Effector memory CD8-positive, alpha-beta T cell (primary cell): ENCODE measurements around the gene EPHA1.

Experiments
- ATAC-seq: fragments of 150-1000 bp; cut with Tn5 transposase; replicated peaks from 2 replicates; pipeline ENCODE4 v1.10.0; 2021; ENCODE audit warnings: mild to moderate bottlenecking, moderate library complexity
- DNase-seq, 3 experiments: peaks; one replicate each; pipeline ENCODE4 v3.0.0; 2021
- H3K27ac Mint-ChIP-seq, 2 donors: one replicate each; pipeline ENCODE4 v1.8.0; 2022; ENCODE audit warnings: mild to moderate bottlenecking in 2 of 2, mixed read lengths in 2 of 2, moderate library complexity in 2 of 2
- H3K27me3 Mint-ChIP-seq, 2 donors: one replicate each; pipeline ENCODE4 v1.8.0; 2022; ENCODE audit warnings: mixed read lengths in 2 of 2
- H3K36me3 Mint-ChIP-seq: one replicate; pipeline ENCODE4 v1.8.0; 2022; ENCODE audit warnings: mild to moderate bottlenecking, moderate library complexity, mixed read lengths; ENCODE audit not compliant: insufficient read depth
- H3K4me1 Mint-ChIP-seq, 2 donors: one replicate each; pipeline ENCODE4 v1.8.0; 2022; ENCODE audit warnings: low read depth in 2 of 2, mixed read lengths in 2 of 2
- H3K4me3 Mint-ChIP-seq, 2 donors: one replicate each; pipeline ENCODE4 v1.8.0; 2022; ENCODE audit warnings: mild to moderate bottlenecking in 2 of 2, mixed read lengths in 2 of 2, moderate library complexity in 2 of 2
- H3K9me3 Mint-ChIP-seq, 2 donors: one replicate each; pipeline ENCODE4 v1.8.0; 2022; ENCODE audit warnings: mixed read lengths in 2 of 2

Gene EPHA1

DNA sequence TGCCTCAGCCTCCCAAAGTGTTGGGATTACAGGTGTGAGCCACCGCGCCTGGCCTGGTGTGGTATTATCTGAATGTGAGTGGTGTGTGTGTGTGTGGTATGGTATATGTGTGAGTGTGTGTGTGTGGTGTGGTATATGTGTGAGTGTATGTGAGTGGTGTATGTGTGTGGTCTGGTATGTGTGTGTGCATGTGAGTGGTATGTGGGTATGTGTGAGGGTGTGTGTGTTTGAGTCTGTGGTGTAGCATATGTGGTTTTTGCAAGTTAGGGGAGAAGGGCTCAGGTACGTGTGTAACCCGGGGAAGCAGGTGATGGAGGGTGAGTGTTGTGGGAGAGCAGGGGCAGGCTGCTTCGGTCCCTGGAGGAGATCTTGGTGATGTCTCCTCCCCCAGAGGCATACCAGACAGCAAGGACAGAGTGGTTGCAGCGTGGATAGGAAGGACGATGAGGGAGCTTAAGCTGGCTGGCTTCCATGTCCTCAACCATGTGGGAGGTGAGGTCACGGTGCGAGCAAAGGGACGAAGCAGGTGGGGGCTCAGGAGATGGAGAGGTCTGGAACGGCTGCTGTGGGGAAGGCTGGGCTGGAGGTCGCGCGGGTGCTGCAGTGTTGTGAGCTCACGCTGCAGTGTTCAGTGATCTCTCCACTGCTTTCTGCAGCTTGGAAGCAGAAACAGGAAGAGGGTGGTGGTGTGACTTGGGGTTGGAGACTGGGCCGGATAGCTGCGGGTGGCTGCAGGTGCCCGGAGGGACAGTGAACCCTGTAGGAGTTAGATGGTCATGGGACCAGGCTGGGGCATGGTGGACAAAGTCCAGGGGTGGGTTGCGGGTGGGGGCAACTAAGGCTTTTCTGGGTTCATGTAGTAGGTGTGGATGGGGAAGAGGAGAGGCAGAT, 22.5 kb downstream of the EPHA1 start:
- Mint-ChIP-seq H3K36me3 (peaks cover 23% of the 10 kb centered on the region), H3K9me3 (no peaks in the 10 kb centered on the region), H3K27ac (no peak overlapping the region), H3K4me1 (peaks cover 11 to 15% of the 10 kb centered on the region in 2 donors), H3K27me3 (no peaks in the 10 kb centered on the region), H3K4me3 (no peak overlapping the region)
- DNase-seq = peak; percentile 43 to 48 (median 43)
- ATAC-seq = peak; percentile 72

DNA sequence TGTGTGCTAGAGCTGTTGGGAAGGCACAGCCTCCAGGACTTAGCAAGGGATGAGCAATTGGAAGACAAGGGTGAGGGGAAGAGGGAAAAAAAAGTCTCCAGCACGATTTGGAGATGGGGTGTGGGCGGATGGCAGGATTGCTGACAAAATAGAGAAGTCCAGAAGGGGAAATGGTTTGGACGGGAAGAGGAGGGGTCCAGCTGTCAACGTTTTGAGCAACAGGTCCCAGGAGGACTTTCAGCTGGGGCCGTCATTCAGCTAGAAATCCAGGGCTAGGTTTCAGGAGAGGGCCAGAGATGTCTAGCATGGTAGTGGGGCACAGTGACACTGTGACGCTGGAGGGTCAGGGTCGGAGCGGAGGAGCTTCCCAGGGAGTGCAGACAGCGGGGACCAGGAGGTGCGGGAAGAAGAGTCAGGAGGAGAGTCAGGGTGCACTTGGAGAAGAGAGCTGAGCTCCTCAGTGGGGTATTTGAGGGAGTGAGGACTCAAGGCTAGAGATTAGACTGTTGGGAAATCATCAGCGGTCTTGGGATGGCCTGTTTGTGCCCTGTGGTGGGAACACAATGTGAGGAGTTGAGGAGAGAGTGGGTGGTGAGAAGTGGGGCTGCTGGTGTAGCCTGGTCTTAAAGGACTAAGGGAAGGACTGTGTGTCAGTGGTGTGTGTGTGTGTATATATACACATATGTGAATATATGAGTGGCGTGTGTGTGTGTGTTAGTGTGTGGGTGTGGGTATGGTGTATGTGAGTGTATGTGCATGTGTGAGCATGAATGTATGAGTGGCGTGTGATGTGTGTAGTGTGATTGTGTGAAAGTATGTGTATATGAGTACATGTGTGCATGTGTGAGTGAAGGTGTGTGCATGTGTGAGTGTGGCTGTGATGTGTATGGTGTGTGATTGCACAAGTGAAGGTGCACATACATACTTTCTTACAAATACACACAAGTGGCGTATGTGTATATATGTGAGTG, 23.7 kb downstream of the EPHA1 start:
- H3K27ac Mint-ChIP-seq = no peak overlapping the region
- no peak overlapping the region for H3K4me3 Mint-ChIP-seq
- peaks cover 16% of the 10 kb centered on the region for H3K36me3 Mint-ChIP-seq
- no peak for ATAC-seq
- peaks cover 11 to 15% of the 10 kb centered on the region in 2 donors for H3K4me1 Mint-ChIP-seq
- no peaks in the 10 kb centered on the region for H3K9me3 Mint-ChIP-seq
- no peak for DNase-seq
- H3K27me3 Mint-ChIP-seq = no peaks in the 10 kb centered on the region

DNA sequence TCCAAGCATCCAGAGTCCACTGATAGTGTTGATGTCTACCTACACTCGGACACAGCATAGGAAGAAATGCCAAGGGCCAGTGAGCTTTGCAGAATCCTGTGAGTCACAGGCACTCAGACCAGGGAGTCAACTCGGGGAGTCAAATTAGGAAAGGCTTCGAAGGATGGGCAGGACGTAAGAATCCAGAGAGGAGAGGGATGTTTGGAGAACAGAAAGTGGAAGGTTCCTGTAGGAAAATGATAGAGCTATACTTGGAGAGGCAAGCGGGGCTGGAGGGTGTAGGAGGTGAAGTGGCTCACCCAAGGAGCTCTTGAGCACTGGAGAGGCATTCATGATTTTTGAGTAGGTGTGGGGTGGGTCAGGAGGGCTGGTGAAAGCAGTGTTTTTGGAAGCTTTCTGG, 24.5 kb downstream of the EPHA1 start:
- no peaks in the 10 kb centered on the region for H3K27me3 Mint-ChIP-seq
- no peaks in the 10 kb centered on the region for H3K9me3 Mint-ChIP-seq
- H3K36me3 Mint-ChIP-seq = peaks cover 19% of the 10 kb centered on the region
- peaks cover 17 to 18% of the 10 kb centered on the region in 2 donors for H3K4me1 Mint-ChIP-seq
- ATAC-seq (no peak), DNase-seq (no peak)
- no peak overlapping the region for H3K27ac Mint-ChIP-seq
- H3K4me3 Mint-ChIP-seq = no peak overlapping the region

DNA sequence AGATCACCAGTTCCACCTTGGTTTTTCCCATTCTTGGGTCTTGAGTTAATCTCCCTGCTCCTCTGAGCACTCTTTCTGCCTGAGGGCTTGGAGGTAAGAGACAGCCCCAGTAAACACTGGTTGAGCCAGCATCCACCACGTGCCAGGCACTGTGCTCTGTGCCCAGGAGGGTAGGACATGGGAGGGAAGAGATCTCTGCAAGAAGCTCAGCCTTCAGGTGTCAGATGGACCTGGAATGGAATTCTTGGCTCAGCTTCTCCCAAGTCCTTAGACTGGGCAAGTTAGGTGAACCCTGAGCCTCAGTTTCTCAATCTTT, 25.1 kb downstream of the EPHA1 start:
- no peaks in the 10 kb centered on the region for H3K27me3 Mint-ChIP-seq
- ATAC-seq (no peak), DNase-seq (no peak)
- no peak overlapping the region for H3K4me3 Mint-ChIP-seq
- peaks cover 21 to 22% of the 10 kb centered on the region in 2 donors for H3K4me1 Mint-ChIP-seq
- no peak overlapping the region for H3K27ac Mint-ChIP-seq
- H3K36me3 Mint-ChIP-seq = peaks cover 19% of the 10 kb centered on the region
- H3K9me3 Mint-ChIP-seq = no peaks in the 10 kb centered on the region

DNA sequence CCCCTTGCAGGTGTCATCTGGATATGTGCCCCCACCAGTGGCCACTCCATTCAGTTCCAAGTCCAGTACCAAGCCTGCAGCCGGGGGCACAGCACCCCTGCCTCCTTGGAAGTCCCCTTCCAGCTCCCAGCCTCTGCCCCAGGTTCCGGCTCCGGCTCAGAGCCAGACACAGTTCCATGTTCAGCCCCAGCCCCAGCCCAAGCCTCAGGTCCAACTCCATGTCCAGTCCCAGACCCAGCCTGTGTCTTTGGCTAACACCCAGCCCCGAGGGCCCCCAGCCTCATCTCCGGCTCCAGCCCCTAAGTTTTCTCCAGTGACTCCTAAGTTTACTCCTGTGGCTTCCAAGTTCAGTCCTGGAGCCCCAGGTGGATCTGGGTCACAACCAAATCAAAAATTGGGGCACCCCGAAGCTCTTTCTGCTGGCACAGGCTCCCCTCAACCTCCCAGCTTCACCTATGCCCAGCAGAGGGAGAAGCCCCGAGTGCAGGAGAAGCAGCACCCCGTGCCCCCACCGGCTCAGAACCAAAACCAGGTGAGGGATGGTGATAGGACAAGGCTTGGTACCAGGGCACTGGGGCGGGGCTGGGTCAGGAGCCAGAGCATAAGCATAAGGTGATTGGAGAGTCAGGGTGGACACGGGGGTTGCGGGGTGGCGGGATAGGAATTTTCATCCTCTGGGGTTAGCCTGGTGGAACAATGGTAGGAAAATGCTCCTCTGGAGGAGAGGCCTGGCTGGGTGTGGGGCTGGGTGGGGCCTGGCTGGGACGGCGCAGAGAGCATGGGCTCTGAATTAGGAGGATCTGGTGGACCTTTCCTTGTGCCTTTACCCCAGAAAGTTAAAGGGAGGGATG, 25.6 kb downstream of the EPHA1 start:
- DNase-seq = no peak
- Mint-ChIP-seq H3K9me3 (no peaks in the 10 kb centered on the region), H3K27ac (peak overlapping the region; percentile 29 to 66), H3K36me3 (peaks cover 17% of the 10 kb centered on the region), H3K4me1 (peaks cover 27 to 28% of the 10 kb centered on the region in 2 donors), H3K4me3 (no peak overlapping the region), H3K27me3 (no peaks in the 10 kb centered on the region)
- no peak for ATAC-seq

DNA sequence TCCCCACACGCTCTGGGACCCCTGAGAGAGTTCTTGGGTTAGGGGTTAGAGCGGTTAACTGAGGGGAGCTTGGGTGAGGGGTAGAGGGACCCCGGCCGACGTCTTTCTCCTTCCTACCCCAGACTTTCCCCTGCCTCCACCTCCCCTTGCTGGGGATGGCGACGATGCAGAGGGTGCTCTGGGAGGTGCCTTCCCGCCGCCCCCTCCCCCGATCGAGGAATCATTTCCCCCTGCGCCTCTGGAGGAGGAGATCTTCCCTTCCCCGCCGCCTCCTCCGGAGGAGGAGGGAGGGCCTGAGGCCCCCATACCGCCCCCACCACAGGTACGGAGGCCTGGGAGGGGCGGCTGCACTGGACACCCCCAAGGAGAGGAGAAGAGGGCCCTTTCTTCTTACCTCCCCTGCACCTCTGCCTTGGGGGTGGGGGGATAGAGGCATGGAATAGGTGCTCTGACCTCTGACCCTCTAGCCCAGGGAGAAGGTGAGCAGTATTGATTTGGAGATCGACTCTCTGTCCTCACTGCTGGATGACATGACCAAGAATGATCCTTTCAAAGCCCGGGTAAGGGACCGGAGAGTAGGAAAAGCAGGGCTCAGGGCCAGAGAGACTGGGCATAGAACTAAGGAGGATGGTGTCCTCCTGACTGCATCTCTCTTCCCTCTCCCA, 26.4 kb downstream of the EPHA1 start:
- Mint-ChIP-seq H3K27ac (peak overlapping the region; percentile 47 to 66), H3K36me3 (peaks cover 11% of the 10 kb centered on the region), H3K4me1 (peaks cover 30 to 31% of the 10 kb centered on the region in 2 donors), H3K9me3 (no peaks in the 10 kb centered on the region), H3K4me3 (no peak overlapping the region), H3K27me3 (no peaks in the 10 kb centered on the region)
- DNase-seq = no peak
- no peak for ATAC-seq

DNA sequence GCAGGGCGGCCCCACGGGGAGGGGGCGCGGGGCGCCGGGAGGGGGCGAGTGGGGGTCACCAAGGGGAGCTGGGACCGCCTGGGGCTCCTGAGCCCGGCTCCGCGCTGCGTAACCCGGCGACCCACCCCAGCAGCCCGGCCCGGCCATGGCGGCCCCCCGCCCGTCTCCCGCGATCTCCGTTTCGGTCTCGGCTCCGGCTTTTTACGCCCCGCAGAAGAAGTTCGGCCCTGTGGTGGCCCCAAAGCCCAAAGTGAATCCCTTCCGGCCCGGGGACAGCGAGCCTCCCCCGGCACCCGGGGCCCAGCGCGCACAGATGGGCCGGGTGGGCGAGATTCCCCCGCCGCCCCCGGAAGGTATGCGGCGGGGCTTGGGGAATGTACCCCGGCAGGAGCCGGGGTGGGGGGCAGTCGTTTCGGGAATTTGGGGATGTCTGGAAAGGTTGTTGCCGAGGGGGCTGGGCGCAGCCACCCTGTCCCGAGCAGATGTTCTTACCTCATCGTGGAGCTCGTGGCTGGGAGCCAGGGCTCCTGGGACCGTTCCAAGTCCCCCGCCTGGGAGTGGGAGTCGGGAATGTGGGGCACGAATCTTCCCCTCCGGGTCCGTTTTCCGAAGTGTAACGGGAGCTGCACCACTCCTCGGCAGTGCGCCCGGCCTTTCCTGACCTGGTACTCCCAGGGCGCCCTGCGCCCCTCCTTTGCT, 27.1 kb downstream of the EPHA1 start:
- no peaks in the 10 kb centered on the region for H3K27me3 Mint-ChIP-seq
- DNase-seq = no peak
- peak overlapping the region in 1 of 2 donors; percentile 97 for H3K4me3 Mint-ChIP-seq

DNA sequence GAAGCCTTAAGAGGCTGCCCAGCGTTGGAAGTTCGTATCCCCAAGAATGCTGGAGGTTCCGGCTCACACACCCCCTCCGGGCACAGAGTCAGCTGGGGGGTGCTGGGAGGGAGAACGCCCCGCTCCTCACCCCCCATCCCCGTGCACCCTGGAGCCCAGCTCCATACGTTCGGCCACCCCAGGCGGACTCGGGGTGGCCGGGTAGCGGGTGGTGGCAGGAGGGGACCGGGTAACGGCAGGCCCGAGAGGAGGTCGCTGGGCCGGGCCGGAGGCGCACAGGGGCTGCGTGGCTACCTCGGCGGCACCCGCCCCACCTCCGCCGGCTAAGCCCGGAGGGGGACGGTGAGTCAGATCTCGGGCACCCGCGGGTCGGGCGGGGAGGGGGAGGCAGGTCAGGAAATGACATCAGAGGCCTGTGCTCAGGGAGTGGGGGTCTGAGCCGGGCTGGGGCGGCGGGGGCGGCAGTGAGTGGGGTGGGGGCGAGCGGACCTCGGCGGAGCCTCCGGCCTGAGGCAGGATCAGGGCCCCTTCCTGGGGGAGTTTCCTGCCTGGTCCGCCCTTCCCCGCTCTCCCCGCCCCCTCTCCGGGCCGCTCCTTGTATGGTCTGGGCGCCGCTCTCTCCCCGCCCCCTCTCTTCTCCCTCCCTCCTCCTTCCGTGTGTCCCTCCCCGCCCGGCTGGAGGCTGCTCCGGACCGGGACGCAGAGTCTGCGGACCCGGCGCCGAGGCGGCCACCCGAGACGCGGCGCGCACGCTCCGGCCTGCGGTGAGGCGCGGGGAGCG, 27.8 kb downstream of the EPHA1 start, which contains the start of gene ZYX:
Gene ZYX (plus strand): TSS at position 700 of the 781 bp plus-strand sequence. CDS start 227 bp downstream, outside the sequence.
- Mint-ChIP-seq H3K36me3 (peaks cover 13% of the 10 kb centered on the region), H3K9me3 (no peaks in the 10 kb centered on the region), H3K4me3 (peak within 1 kb of the TSS in 1 of 2 donors; percentile 97), H3K4me1 (peaks cover 45% of the 10 kb centered on the region in 2 donors), H3K27ac (peak within 1 kb of the TSS; percentile 97), H3K27me3 (no peaks in the 10 kb centered on the region)
- ATAC-seq (peak; percentile 76), DNase-seq (peak; percentile 80 to 84 (median 84))

More for the DNA sequence above, 27.1 kb downstream of the EPHA1 start:
- Mint-ChIP-seq H3K9me3 (no peaks in the 10 kb centered on the region), H3K36me3 (peaks cover 13% of the 10 kb centered on the region), H3K27ac (peak overlapping the region in 1 of 2 donors; percentile 47), H3K4me1 (peaks cover 37 to 38% of the 10 kb centered on the region in 2 donors)
- no peak for ATAC-seq

DNA sequence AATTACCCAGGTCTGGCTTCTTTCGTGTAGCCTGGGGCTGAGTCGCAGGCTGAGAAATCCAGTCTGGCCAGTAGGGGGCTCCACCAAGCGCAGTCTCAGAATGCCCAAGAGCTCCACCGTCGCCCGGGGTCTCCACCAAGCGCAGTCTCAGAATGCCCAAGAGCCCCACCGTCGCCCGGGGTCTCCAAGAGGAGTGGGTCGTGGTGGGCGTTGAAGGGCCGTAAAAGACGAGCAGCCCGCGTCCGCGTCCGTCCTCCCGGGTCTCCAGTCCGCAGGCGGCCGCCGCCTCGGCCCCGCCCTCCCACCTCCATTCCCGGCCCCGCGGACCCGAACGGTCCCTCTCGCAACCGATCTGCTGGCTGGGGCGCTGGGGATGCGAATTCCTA, 28.4 kb downstream of the EPHA1 start:
- H3K36me3 Mint-ChIP-seq = peaks cover 16% of the 10 kb centered on the region
- DNase-seq = peak; percentile 83 to 89 (median 85)
- H3K4me3 Mint-ChIP-seq = peak overlapping the region in 1 of 2 donors; percentile 97
- peak overlapping the region; percentile 97 for H3K27ac Mint-ChIP-seq
- peaks cover 50 to 51% of the 10 kb centered on the region in 2 donors for H3K4me1 Mint-ChIP-seq
- H3K9me3 Mint-ChIP-seq = no peaks in the 10 kb centered on the region
- no peaks in the 10 kb centered on the region for H3K27me3 Mint-ChIP-seq
- ATAC-seq = peak; percentile 51

DNA sequence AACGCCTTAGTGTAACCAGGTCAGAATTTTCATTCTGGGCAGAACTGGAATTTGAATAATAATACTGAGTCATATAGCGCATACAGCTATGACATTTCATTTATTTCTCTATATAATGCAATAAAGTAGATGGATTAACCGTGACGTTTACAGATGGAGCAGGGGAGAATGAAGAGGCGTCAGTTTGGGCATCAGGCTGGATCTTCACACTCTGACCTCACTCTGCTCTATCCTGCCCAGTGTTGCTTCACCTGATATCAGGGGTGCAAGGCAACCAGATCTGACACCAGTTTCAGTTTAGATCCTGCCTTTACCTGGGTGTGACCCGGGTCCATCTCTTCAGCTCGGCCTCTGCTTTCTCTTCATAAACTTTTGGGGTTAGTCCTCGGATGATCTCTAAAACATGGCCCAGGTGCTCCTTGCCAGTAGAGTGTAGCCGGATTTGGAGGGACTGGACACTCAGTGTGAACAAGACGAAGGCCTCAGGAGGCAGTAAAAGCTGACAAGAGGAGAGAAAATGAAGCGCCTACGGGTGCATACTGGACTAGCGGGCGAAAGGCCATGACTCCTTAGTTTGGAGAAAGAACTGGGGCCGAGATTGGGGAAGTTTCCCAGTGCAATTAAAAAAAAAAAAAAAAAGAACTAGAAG, 28.9 kb downstream of the EPHA1 start:
- H3K27me3 Mint-ChIP-seq = no peaks in the 10 kb centered on the region
- H3K4me1 Mint-ChIP-seq = peaks cover 55 to 56% of the 10 kb centered on the region in 2 donors
- H3K9me3 Mint-ChIP-seq = no peaks in the 10 kb centered on the region
- DNase-seq (no peak), ATAC-seq (no peak)
- H3K36me3 Mint-ChIP-seq = peaks cover 16% of the 10 kb centered on the region
- peak overlapping the region in 1 of 2 donors; percentile 97 for H3K4me3 Mint-ChIP-seq
- H3K27ac Mint-ChIP-seq = peak overlapping the region; percentile 97

DNA sequence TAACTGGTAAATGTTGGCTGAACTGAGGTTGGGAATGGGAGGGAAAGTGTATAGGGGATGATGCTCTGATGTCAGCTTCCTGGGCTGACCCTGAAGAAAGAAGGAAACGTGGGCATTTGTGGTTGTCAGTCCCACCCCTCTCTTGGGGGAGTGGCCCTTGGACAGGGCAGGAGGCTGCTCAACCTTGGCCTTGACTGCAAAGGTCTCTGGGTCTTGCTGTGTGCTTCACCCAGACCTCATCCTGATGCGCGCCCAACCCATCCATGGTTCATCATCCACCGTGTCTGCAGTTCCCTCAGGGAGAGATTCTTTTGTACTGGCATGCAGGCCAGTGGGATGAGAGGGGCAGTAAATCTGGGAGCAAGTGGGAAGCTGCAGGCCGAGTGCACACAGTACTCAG, 32.3 kb downstream of the EPHA1 start:
- H3K27ac Mint-ChIP-seq = peak overlapping the region; percentile 78 to 86

More for the DNA sequence above, 32.3 kb downstream of the EPHA1 start:
- peak overlapping the region; percentile 63 for H3K4me3 Mint-ChIP-seq
- H3K4me1 Mint-ChIP-seq = peaks cover 72 to 73% of the 10 kb centered on the region in 2 donors
- no peaks in the 10 kb centered on the region for H3K9me3 Mint-ChIP-seq
- DNase-seq (no peak), ATAC-seq (no peak)
- H3K36me3 Mint-ChIP-seq = peaks cover 16% of the 10 kb centered on the region
- no peaks in the 10 kb centered on the region for H3K27me3 Mint-ChIP-seq
